Naive thymus-derived CD4-positive, alpha-beta T cell (primary cell): Measurements from ENCODE around the gene C19orf85. TPM values are rescaled to one million over a fixed set of nuclear protein-coding genes. Genes with fewer than 3 reads are reported as not detected.
A peak's percentile ranks its signal among the peaks of the same experiment; 100 is the strongest.

Experiments used
- ATAC-seq: fragments of 150-1000 bp; cut with Tn5 transposase; 2 replicates; pipeline ENCODE4 v1.10.0; 2021; ENCODE audit warnings: mild to moderate bottlenecking, moderate library complexity
- CTCF ChIA-PET: fragments of 350-600 bp; sonication (Branson Sonifier 250); formaldehyde crosslinking; loops from one replicate; lab custom pipeline; 2021; ENCODE audit warnings: antibody characterized with exemption; lab: Charles Lee
- POLR2A ChIA-PET: fragments of 350-600 bp; sonication (Branson Sonifier 250); formaldehyde crosslinking; loops from one replicate; lab custom pipeline; 2021; ENCODE audit warnings: antibody characterized with exemption, inconsistent platforms; lab: Charles Lee
- DNase-seq, 9 donors: peaks; one replicate each; pipeline versions ENCODE4 v3.0.0 to v3.0.0-alpha.2; 2020 to 2022; ENCODE audit warnings: mixed read lengths in 1 of 9
- H3K27ac ChIP-seq: one replicate; pipeline ENCODE4 v1.7.0; 2013; ENCODE audit warnings: mild to moderate bottlenecking, low read depth, low read length, moderate library complexity
- H3K27me3 ChIP-seq, 2 donors: one replicate each; pipeline ENCODE4 v1.7.0; 2013; ENCODE audit warnings: low read length in 2 of 2, mild to moderate bottlenecking in 2 of 2, moderate library complexity in 2 of 2; ENCODE audit not compliant: control insufficient read depth in 2 of 2, insufficient read depth in 2 of 2
- H3K36me3 ChIP-seq, 3 experiments: 1 replicate in 2 of 3; 2 replicates in 1 of 3; pipeline ENCODE4 v1.7.0; 2013; ENCODE audit warnings: low read length in 3 of 3, mild to moderate bottlenecking in 3 of 3, moderate library complexity in 1 of 3; ENCODE audit not compliant: insufficient read depth in 3 of 3, control insufficient read depth in 2 of 3
- H3K4me1 ChIP-seq, 2 donors: one replicate each; pipeline ENCODE4 v1.7.0; 2013; ENCODE audit warnings: low read length in 2 of 2, mild to moderate bottlenecking in 2 of 2, moderate library complexity in 1 of 2; ENCODE audit not compliant: control insufficient read depth in 2 of 2, insufficient read depth in 2 of 2
- H3K4me3 ChIP-seq: 2 replicates; pipeline ENCODE4 v1.7.0; 2013; ENCODE audit warnings: mild to moderate bottlenecking, low read length
- H3K9me3 ChIP-seq, 3 experiments: 1 replicate in 2 of 3; 2 replicates in 1 of 3; pipeline ENCODE4 v1.7.0; 2013; ENCODE audit warnings: low read length in 3 of 3; ENCODE audit not compliant: control insufficient read depth in 2 of 3
- H3K27ac Mint-ChIP-seq, 9 donors: one replicate each; pipeline ENCODE4 v1.8.0; 2020 to 2022; ENCODE audit warnings: mixed read lengths in 9 of 9, mild to moderate bottlenecking in 8 of 9, moderate library complexity in 5 of 9, inconsistent platforms in 2 of 9
- H3K27me3 Mint-ChIP-seq, 5 donors: one replicate each; pipeline ENCODE4 v1.8.0; 2021 to 2022; ENCODE audit warnings: mixed read lengths in 5 of 5, mild to moderate bottlenecking in 1 of 5
- H3K36me3 Mint-ChIP-seq, 5 donors: one replicate each; pipeline ENCODE4 v1.8.0; 2020 to 2022; ENCODE audit warnings: mixed read lengths in 5 of 5, mild to moderate bottlenecking in 3 of 5, inconsistent platforms in 1 of 5
- H3K4me1 Mint-ChIP-seq, 7 donors: one replicate each; pipeline ENCODE4 v1.8.0; 2020 to 2022; ENCODE audit warnings: mixed read lengths in 7 of 7, mild to moderate bottlenecking in 3 of 7, inconsistent platforms in 1 of 7
- H3K4me3 Mint-ChIP-seq, 10 donors: one replicate each; pipeline ENCODE4 v1.8.0; 2020 to 2022; ENCODE audit warnings: mild to moderate bottlenecking in 10 of 10, mixed read lengths in 10 of 10, moderate library complexity in 6 of 10, inconsistent platforms in 2 of 10
- H3K9me3 Mint-ChIP-seq, 11 donors: one replicate each; pipeline ENCODE4 v1.8.0; 2020 to 2022; ENCODE audit warnings: mixed read lengths in 11 of 11, mild to moderate bottlenecking in 4 of 11, inconsistent platforms in 1 of 11, moderate library complexity in 1 of 11
- intact Hi-C, 2 donors: fragments of 100-400 bp; cut with micrococcal nuclease; formaldehyde crosslinking; loops; one replicate each; pipeline ENCODE4 v1.15.1; 2023
- polyA plus RNA-seq, 2 donors: library from polyadenylated mRNA; unstranded; fragments of 300-500 nt; fragmentation: Illumina TruSeq; gene quantifications; one replicate each; pipeline ENCODE4 v1.2.3, GENCODE V29; 2021
- total RNA-seq, 6 experiments: library from RNA in 5 of 6; stranded (reverse) in 5 of 6; gene quantifications; 1 replicate in 5 of 6; 2 replicates in 1 of 6; pipeline ENCODE4 v1.2.3 and lab custom pipeline; 2021 to 2026

The C19orf85 gene
- total and polyA plus RNA-seq, 7 experiments from 2014 or later: not detected

DNA sequence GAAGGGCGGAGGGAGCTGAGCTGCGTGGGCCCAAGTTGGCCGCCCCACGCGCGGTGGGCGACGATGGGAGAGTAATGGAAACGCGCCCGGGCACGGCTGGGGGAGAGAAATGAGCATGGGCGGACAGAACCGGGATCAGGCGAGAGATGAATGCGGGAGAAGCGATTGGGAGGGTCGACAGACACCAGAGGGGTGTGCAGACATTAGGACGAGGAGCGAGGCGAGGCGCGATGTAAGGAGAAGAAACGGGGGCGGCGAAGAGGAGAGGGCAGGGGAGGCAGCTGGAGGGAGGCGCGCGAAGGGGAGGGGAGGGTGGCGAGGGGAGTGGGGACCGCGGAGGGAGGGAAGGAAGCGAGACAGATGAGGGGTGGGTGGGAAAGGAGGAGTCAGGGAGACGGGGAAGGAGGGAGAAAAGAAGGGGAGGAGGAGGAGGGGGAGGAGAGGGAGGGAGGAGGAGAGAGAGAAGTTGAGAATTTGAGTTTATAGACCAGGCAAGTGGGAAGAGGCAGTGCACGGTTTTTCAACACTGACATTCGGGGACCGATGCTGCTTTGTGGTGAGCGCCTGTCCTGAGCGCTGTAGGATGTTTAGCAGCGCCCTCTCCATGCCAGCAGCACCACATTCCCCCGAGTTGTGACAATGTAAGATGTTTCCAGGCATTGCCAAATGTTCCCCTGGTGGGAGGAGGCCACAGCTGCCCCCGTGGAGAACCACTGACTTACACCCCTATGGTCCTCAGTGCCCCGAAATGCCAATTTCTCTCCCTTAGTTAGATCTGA lies 21.3 kb downstream of the C19orf85 start, which contains the start of gene SHISA7:
Gene SHISA7 (minus strand): TSS at position 256 of the 779 bp plus-strand sequence. CDS start 437 bp downstream, outside the sequence.
- CTCF ChIA-PET: no interaction called here
- peaks cover 7 to 23% of the 10 kb centered on the region in 2 donors for H3K4me1 ChIP-seq
- H3K9me3 ChIP-seq: no peaks in the 10 kb centered on the region
- H3K27me3 ChIP-seq: peaks cover 15 to 33% of the 10 kb centered on the region in 2 donors
- intact Hi-C loops: loop anchor here in 1 of 2 donors (10.0 kb wide), 1 partner anchor 278 kb away; the partner anchor contains the start of gene DNAAF3
- POLR2A ChIA-PET: interaction anchor here (0.7 kb wide), 1 partner anchor 221 kb away, joined by 3 read pairs; no protein-coding TSS in a partner anchor
- H3K27ac Mint-ChIP-seq: peak within 1 kb of the TSS in 1 of 9 donors; percentile 13
- DNase-seq: no peak
- H3K36me3 ChIP-seq: no peaks in the 10 kb centered on the region
- H3K4me1 Mint-ChIP-seq: peaks cover 11 to 35% (median 26%) of the 10 kb centered on the region in 7 donors
- peak within 1 kb of the TSS in 9 of 10 donors; percentile 43 to 83 (median 67) for H3K4me3 Mint-ChIP-seq
- no peak for ATAC-seq
- H3K27ac ChIP-seq: no peak within 1 kb of the TSS
- peaks cover 0 to 6% (median 1%) of the 10 kb centered on the region in 11 donors for H3K9me3 Mint-ChIP-seq
- peaks cover 51 to 67% (median 57%) of the 10 kb centered on the region in 5 donors for H3K27me3 Mint-ChIP-seq
- peaks cover 0 to 19% (median 0%) of the 10 kb centered on the region in 5 donors for H3K36me3 Mint-ChIP-seq
- H3K4me3 ChIP-seq: no peak within 1 kb of the TSS

DNA sequence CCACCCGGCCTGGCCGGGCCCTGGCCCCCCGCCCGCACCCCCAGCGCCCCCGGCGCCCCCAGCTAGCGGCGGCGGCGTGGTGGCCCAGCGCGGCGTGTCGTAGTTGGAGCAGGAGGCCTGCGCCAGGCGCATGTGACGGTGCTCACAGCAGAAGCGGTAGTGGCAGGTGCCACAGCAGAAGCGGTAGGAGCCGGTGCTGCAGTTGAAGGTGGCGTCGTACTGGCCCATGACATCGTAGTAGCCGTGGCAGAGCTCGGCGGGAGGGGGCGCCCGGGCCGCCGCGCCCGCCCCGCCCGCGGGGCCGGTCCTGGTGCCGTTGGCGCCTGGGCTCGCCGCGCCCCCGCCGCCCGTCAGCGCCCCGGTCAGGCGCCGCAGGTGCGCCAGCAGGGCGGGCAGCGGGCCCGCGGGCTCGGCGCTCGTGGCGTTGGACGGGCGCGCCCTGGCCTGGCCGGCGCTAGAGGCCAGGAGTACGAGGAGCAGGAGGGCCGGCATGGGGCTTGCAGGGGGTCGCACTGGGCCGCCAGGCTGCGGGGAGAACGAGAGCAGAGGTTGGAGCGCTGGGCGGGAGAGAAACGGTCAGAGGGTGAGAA lies 22.1 kb downstream of the C19orf85 start:
- ATAC-seq (peak; percentile 67), DNase-seq (peak in 1 of 9 donors; percentile 18)
- Mint-ChIP-seq H3K27ac (no peak overlapping the region), H3K9me3 (peaks cover 0 to 6% (median 1%) of the 10 kb centered on the region in 11 donors), H3K36me3 (peaks cover 0 to 19% (median 0%) of the 10 kb centered on the region in 5 donors), H3K4me3 (peak overlapping the region in 7 of 10 donors; percentile 39 to 83 (median 58)), H3K27me3 (peaks cover 51 to 68% (median 61%) of the 10 kb centered on the region in 5 donors), H3K4me1 (peaks cover 11 to 35% (median 26%) of the 10 kb centered on the region in 7 donors)
- Histone ChIP-seq H3K27me3 (peaks cover 15 to 33% of the 10 kb centered on the region in 2 donors), H3K9me3 (no peaks in the 10 kb centered on the region), H3K36me3 (no peaks in the 10 kb centered on the region), H3K4me1 (peaks cover 7 to 23% of the 10 kb centered on the region in 2 donors), H3K4me3 (no peak overlapping the region), H3K27ac (no peak overlapping the region)
- intact Hi-C loops: loop anchor here in 1 of 2 donors (10.0 kb wide), 1 partner anchor 278 kb away; the partner anchor contains the start of gene DNAAF3
- ChIA-PET CTCF (no interaction called here), POLR2A (interaction anchor here (0.7 to 1.2 kb wide), 2 partner anchors 59 to 221 kb away, joined by 3 read pairs; partner anchors contain the start of gene TMEM238)

DNA sequence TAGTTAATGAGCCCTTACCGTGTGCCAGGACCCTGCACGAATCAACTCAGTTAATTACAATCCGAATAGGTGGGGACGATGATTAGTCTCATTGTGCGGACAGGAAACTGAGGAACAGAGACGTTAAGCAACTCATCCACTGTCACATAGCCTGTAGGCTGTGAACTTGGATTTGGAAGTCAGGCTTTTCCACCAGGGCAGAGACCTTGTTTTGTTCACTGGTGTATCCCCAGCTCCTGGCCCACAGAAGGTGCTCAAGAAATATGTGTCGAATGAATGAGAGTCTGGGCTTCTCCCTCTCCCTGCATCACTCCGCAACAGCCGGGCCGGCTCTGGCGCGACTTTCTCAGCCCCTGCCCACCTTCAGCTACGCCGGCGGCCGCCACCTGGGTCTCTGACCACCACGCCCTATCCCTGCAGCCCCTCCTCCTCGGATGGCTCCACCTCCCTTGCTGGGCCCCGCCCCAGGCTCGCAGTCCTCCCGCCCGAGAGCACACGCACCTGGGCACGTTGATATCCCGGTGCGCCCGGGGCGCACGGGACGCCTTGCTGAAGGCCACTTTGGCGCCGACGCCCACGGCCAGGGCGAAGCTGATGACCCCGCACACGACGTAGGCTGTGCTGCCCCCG lies 22.7 kb downstream of the C19orf85 start:
- Histone ChIP-seq H3K4me1 (peaks cover 7 to 23% of the 10 kb centered on the region in 2 donors), H3K9me3 (no peaks in the 10 kb centered on the region), H3K4me3 (no peak overlapping the region), H3K36me3 (no peaks in the 10 kb centered on the region), H3K27ac (no peak overlapping the region), H3K27me3 (peaks cover 15 to 33% of the 10 kb centered on the region in 2 donors)
- peaks cover 58 to 75% (median 68%) of the 10 kb centered on the region in 5 donors for H3K27me3 Mint-ChIP-seq
- H3K4me3 Mint-ChIP-seq: peak overlapping the region; percentile 7 to 83 (median 60)
- DNase-seq (no peak), ATAC-seq (no peak)
- POLR2A ChIA-PET: interaction anchor here (1.1 to 1.2 kb wide), 2 partner anchors 10 to 58 kb away, joined by 3 read pairs; partner anchors contain the start of gene TMEM238
- peaks cover 0 to 19% (median 0%) of the 10 kb centered on the region in 5 donors for H3K36me3 Mint-ChIP-seq
- H3K27ac Mint-ChIP-seq: no peak overlapping the region
- peaks cover 11 to 35% (median 27%) of the 10 kb centered on the region in 7 donors for H3K4me1 Mint-ChIP-seq
- CTCF ChIA-PET: no interaction called here
- intact Hi-C loops: loop anchor here in 1 of 2 donors (10.0 kb wide), 1 partner anchor 277 kb away; the partner anchor contains the start of gene DNAAF3
- peaks cover 0 to 8% (median 1%) of the 10 kb centered on the region in 11 donors for H3K9me3 Mint-ChIP-seq

DNA sequence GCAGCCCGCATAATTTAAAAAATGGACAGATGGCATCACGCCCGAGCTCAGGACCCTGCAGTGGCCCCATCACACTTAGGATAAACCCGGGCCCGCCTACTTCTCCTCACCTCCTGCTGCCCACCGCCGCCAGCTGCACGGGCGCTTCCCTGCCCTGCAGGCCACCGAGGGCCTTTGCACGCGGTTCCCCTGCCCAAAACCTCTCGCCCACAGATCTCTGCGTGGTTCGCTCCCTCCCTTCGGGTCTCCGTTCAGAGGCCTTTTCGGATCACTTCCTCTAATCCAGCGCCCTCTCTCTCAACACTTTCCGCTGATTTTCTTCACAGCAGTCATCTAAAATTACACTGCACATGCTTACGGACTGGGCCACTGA lies 23.2 kb downstream of the C19orf85 start:
- POLR2A ChIA-PET: interaction anchor here (1.1 to 1.2 kb wide), 2 partner anchors 10 to 57 kb away, joined by 3 read pairs; partner anchors contain the start of gene TMEM238
- peaks cover 11 to 35% (median 30%) of the 10 kb centered on the region in 7 donors for H3K4me1 Mint-ChIP-seq
- ATAC-seq (no peak), DNase-seq (no peak)
- no peak overlapping the region for H3K27ac ChIP-seq
- H3K4me1 ChIP-seq: peaks cover 7 to 23% of the 10 kb centered on the region in 2 donors
- peak overlapping the region; percentile 7 to 83 (median 60) for H3K4me3 Mint-ChIP-seq
- H3K27ac Mint-ChIP-seq: peak overlapping the region in 2 of 9 donors; percentile 30 to 65
- H3K27me3 ChIP-seq: peaks cover 15 to 33% of the 10 kb centered on the region in 2 donors
- H3K27me3 Mint-ChIP-seq: peaks cover 62 to 79% (median 72%) of the 10 kb centered on the region in 5 donors
- no peaks in the 10 kb centered on the region for H3K36me3 ChIP-seq
- peaks cover 0 to 19% (median 0%) of the 10 kb centered on the region in 5 donors for H3K36me3 Mint-ChIP-seq
- H3K4me3 ChIP-seq: no peak overlapping the region
- CTCF ChIA-PET: no interaction called here
- peaks cover 0 to 8% (median 1%) of the 10 kb centered on the region in 11 donors for H3K9me3 Mint-ChIP-seq
- H3K9me3 ChIP-seq: no peaks in the 10 kb centered on the region
- intact Hi-C loops: loop anchor here in 1 of 2 donors (10.0 kb wide), 1 partner anchor 277 kb away; the partner anchor contains the start of gene DNAAF3

DNA sequence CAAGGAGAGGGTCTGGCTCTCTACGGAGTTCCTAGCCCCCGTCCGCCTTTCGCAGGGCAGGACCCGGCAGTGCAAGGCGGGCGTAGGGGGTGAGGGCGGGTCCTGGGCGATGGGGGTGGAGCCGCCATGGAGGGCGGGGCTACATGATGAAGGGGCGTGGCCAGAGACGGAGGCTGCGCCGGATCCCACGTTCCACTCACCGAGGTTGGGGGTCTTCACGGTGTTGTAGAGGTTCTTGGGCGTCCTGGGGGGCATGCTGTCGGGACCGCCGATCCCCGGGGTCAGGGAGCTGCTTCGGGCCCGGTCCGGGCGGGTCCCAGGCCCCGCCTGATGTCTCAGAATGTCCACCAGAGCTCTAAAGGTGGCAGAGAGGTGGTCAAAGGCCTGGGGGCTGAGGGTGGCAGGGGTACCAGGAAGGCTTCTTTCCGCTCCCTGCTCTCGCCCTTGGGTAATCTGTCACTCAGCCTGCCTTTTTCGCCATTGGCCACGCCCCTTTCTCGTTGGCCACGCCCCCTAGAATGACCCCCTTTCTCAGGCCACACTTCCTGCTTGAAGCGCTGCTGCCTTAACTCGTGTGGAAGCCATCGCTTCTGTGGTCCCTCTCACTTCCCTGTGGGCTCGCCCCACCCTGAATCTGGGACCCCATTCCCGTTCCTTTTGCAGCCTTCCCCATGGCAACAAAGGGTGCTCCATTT lies 24.0 kb downstream of the C19orf85 start:
- ChIA-PET POLR2A (interaction anchor here (1.1 kb wide), 1 partner anchor 11 kb away, joined by 3 read pairs; no protein-coding TSS in a partner anchor), CTCF (no interaction called here)
- DNase-seq: no peak
- Mint-ChIP-seq H3K36me3 (peaks cover 0 to 19% (median 0%) of the 10 kb centered on the region in 5 donors), H3K27me3 (peaks cover 57 to 75% (median 67%) of the 10 kb centered on the region in 5 donors), H3K9me3 (peaks cover 0 to 8% (median 1%) of the 10 kb centered on the region in 11 donors), H3K4me1 (peaks cover 11 to 35% (median 30%) of the 10 kb centered on the region in 7 donors), H3K27ac (peak overlapping the region in 2 of 9 donors; percentile 30 to 65), H3K4me3 (peak overlapping the region; percentile 18 to 83 (median 58))
- no peaks in the 10 kb centered on the region for H3K36me3 ChIP-seq
- H3K27ac ChIP-seq: no peak overlapping the region
- no peaks in the 10 kb centered on the region for H3K9me3 ChIP-seq
- no peak for ATAC-seq
- H3K27me3 ChIP-seq: peaks cover 15 to 33% of the 10 kb centered on the region in 2 donors
- intact Hi-C loops: loop anchor here in 1 of 2 donors (10.0 kb wide), 1 partner anchor 276 kb away; the partner anchor contains the start of gene DNAAF3
- H3K4me3 ChIP-seq: no peak overlapping the region
- peaks cover 7 to 23% of the 10 kb centered on the region in 2 donors for H3K4me1 ChIP-seq
